ENCODE results near the gene PDIA4.

DNA sequence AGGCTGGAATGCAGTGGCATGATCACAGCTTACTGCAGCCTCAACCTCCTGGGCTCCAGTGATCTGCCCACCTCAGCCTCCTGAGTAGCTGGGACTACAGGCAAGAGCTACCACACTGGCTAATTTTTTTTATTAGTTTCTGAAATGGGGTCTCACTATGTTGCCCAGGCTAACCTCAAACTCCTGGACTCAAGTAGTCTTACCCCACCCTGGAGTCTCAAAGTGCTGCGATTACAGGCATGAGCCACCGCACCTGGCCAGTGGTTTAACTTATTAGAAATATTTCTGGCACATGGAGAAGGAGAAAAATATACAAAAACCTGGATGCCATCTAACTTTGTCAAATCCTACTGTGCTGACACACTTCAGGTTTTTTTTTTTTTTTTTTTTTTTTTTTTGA, 47.0 kb upstream of the PDIA4 start:
- TF ChIP-seq, protein P1, sequence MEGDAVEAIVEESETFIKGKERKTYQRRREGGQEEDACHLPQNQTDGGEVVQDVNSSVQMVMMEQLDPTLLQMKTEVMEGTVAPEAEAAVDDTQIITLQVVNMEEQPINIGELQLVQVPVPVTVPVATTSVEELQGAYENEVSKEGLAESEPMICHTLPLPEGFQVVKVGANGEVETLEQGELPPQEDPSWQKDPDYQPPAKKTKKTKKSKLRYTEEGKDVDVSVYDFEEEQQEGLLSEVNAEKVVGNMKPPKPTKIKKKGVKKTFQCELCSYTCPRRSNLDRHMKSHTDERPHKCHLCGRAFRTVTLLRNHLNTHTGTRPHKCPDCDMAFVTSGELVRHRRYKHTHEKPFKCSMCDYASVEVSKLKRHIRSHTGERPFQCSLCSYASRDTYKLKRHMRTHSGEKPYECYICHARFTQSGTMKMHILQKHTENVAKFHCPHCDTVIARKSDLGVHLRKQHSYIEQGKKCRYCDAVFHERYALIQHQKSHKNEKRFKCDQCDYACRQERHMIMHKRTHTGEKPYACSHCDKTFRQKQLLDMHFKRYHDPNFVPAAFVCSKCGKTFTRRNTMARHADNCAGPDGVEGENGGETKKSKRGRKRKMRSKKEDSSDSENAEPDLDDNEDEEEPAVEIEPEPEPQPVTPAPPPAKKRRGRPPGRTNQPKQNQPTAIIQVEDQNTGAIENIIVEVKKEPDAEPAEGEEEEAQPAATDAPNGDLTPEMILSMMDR (IDR thresholded peaks at IDR 0.05 in 8 of 11, conservative IDR thresholded peaks at IDR 0.05 in 3 of 11): no peak
- TF ChIP-seq POLR2A (IDR thresholded peaks at IDR 0.05) (no peak), POLR2AphosphoS5 (IDR thresholded peaks at IDR 0.05) (no peak)
